Duodenal mucosa (tissue), 2 donors: ENCODE measurements around the gene ARHGAP28.

Experiments
- H3K27ac ChIP-seq: one replicate; pipeline ENCODE4 v1.7.0; 2013; ENCODE audit warnings: low read depth, low read length
- H3K27me3 ChIP-seq, 2 donors: one replicate each; pipeline ENCODE4 v1.7.0; 2013; ENCODE audit warnings: low read length in 2 of 2, control low read depth in 1 of 2; ENCODE audit not compliant: insufficient read depth in 2 of 2, control insufficient read depth in 1 of 2
- H3K36me3 ChIP-seq, 2 donors: one replicate each; pipeline ENCODE4 v1.7.0; 2013; ENCODE audit warnings: low read length in 2 of 2, control low read depth in 1 of 2; ENCODE audit not compliant: insufficient read depth in 2 of 2, control insufficient read depth in 1 of 2
- H3K4me1 ChIP-seq, 2 donors: one replicate each; pipeline ENCODE4 v1.7.0; 2013; ENCODE audit warnings: low read length in 2 of 2, control low read depth in 1 of 2; ENCODE audit not compliant: insufficient read depth in 2 of 2, control insufficient read depth in 1 of 2
- H3K4me3 ChIP-seq, 2 donors: one replicate each; pipeline ENCODE4 v1.7.0; 2013; ENCODE audit warnings: low read length in 2 of 2, low read depth in 1 of 2
- H3K9ac ChIP-seq, 2 donors: one replicate each; pipeline ENCODE4 v1.7.0; 2013; ENCODE audit warnings: low read length in 2 of 2, low read depth in 1 of 2
- H3K9me3 ChIP-seq, 2 donors: one replicate each; pipeline ENCODE4 v1.7.0; 2013; ENCODE audit warnings: low read length in 2 of 2, control low read depth in 1 of 2; ENCODE audit not compliant: control insufficient read depth in 1 of 2

The ARHGAP28 gene

GRCh38 chr18:6733758-6734157 lies 4.2 kb downstream of the ARHGAP28 start:
- H3K9me3 ChIP-seq = no peaks in the 10 kb centered on the region
- H3K4me3 ChIP-seq = no peak overlapping the region
- no peaks in the 10 kb centered on the region for H3K27me3 ChIP-seq
- H3K4me1 ChIP-seq = peaks cover 14 to 28% of the 10 kb centered on the region in 2 donors
- no peak overlapping the region for H3K27ac ChIP-seq
- no peaks in the 10 kb centered on the region for H3K36me3 ChIP-seq
- H3K9ac ChIP-seq = no peak overlapping the region

GRCh38 chr18:6734726-6735430 lies 5.4 kb downstream of the ARHGAP28 start:
- Histone ChIP-seq H3K9ac (no peak overlapping the region), H3K9me3 (no peaks in the 10 kb centered on the region), H3K27me3 (no peaks in the 10 kb centered on the region), H3K4me1 (peaks cover 14 to 24% of the 10 kb centered on the region in 2 donors), H3K4me3 (no peak overlapping the region), H3K36me3 (no peaks in the 10 kb centered on the region), H3K27ac (no peak overlapping the region)

GRCh38 chr18:6737833-6738232 lies 8.3 kb downstream of the ARHGAP28 start:
- Histone ChIP-seq H3K9me3 (no peaks in the 10 kb centered on the region), H3K27me3 (no peaks in the 10 kb centered on the region), H3K4me1 (no peaks in the 10 kb centered on the region), H3K36me3 (no peaks in the 10 kb centered on the region), H3K9ac (no peak overlapping the region), H3K27ac (no peak overlapping the region), H3K4me3 (no peak overlapping the region)

GRCh38 chr18:6738622-6739021 lies 9.1 kb downstream of the ARHGAP28 start:
- no peak overlapping the region for H3K9ac ChIP-seq
- no peak overlapping the region for H3K27ac ChIP-seq
- H3K27me3 ChIP-seq = no peaks in the 10 kb centered on the region
- H3K36me3 ChIP-seq = no peaks in the 10 kb centered on the region
- H3K9me3 ChIP-seq = no peaks in the 10 kb centered on the region
- no peaks in the 10 kb centered on the region for H3K4me1 ChIP-seq
- no peak overlapping the region for H3K4me3 ChIP-seq

- no peaks in the 10 kb centered on the region for H3K36me3 ChIP-seq
- no peak overlapping the region for H3K27ac ChIP-seq
- H3K27me3 ChIP-seq = no peaks in the 10 kb centered on the region
- no peak overlapping the region for H3K9ac ChIP-seq
- no peaks in the 10 kb centered on the region for H3K9me3 ChIP-seq
- H3K4me1 ChIP-seq = no peaks in the 10 kb centered on the region
- no peak overlapping the region for H3K4me3 ChIP-seq
Measured at GRCh38 chr18:6741232-6741663, 11.7 kb downstream of the ARHGAP28 start.

GRCh38 chr18:6741786-6742185 lies 12.3 kb downstream of the ARHGAP28 start:
- Histone ChIP-seq H3K4me3 (no peak overlapping the region), H3K4me1 (no peaks in the 10 kb centered on the region), H3K27ac (no peak overlapping the region), H3K9me3 (no peaks in the 10 kb centered on the region), H3K36me3 (no peaks in the 10 kb centered on the region), H3K9ac (no peak overlapping the region), H3K27me3 (no peaks in the 10 kb centered on the region)

- Histone ChIP-seq H3K4me1 (no peaks in the 10 kb centered on the region), H3K27me3 (no peaks in the 10 kb centered on the region), H3K4me3 (no peak overlapping the region)
Measured at GRCh38 chr18:6743999-6744398, 14.5 kb downstream of the ARHGAP28 start.

GRCh38 chr18:6744816-6745455 lies 15.4 kb downstream of the ARHGAP28 start:
- no peaks in the 10 kb centered on the region for H3K36me3 ChIP-seq
- no peak overlapping the region for H3K27ac ChIP-seq
- no peak overlapping the region for H3K9ac ChIP-seq
- no peaks in the 10 kb centered on the region for H3K4me1 ChIP-seq
- no peaks in the 10 kb centered on the region for H3K9me3 ChIP-seq
- H3K27me3 ChIP-seq = no peaks in the 10 kb centered on the region
- H3K4me3 ChIP-seq = no peak overlapping the region

More at GRCh38 chr18:6743999-6744398, 14.5 kb downstream of the ARHGAP28 start:
- no peaks in the 10 kb centered on the region for H3K36me3 ChIP-seq
- H3K27ac ChIP-seq = no peak overlapping the region
- H3K9ac ChIP-seq = no peak overlapping the region
- H3K9me3 ChIP-seq = no peaks in the 10 kb centered on the region

GRCh38 chr18:6745504-6746031 lies 16.1 kb downstream of the ARHGAP28 start:
- Histone ChIP-seq H3K4me3 (no peak overlapping the region), H3K27me3 (no peaks in the 10 kb centered on the region), H3K4me1 (no peaks in the 10 kb centered on the region), H3K9me3 (no peaks in the 10 kb centered on the region), H3K9ac (no peak overlapping the region), H3K36me3 (no peaks in the 10 kb centered on the region), H3K27ac (no peak overlapping the region)

GRCh38 chr18:6746386-6746960 lies 17.0 kb downstream of the ARHGAP28 start:
- H3K27me3 ChIP-seq = no peaks in the 10 kb centered on the region
- no peak overlapping the region for H3K9ac ChIP-seq
- no peaks in the 10 kb centered on the region for H3K36me3 ChIP-seq
- H3K4me3 ChIP-seq = no peak overlapping the region
- H3K27ac ChIP-seq = no peak overlapping the region
- H3K4me1 ChIP-seq = no peaks in the 10 kb centered on the region
- H3K9me3 ChIP-seq = no peaks in the 10 kb centered on the region
